HG02852 (cell line): ENCODE results near the gene NIF3L1.
"Not testable (repeated sequence)": the region's sequence is repeated elsewhere in the genome, so short reads cannot be mapped to it uniquely, and the experiment has no call there.

ENCODE experiments used
- ATAC-seq: cut with Tn5 transposase; IDR thresholded peaks from one replicate; pipeline ENCODE4 v1.9.1; 2021; ENCODE audit warnings: mild to moderate bottlenecking, moderate library complexity; ENCODE audit not compliant: unreplicated experiment

Gene NIF3L1

GRCh38 chr2:200869014-200869413, 20.2 kb upstream of the NIF3L1 start:
- no peak for ATAC-seq

DNA sequence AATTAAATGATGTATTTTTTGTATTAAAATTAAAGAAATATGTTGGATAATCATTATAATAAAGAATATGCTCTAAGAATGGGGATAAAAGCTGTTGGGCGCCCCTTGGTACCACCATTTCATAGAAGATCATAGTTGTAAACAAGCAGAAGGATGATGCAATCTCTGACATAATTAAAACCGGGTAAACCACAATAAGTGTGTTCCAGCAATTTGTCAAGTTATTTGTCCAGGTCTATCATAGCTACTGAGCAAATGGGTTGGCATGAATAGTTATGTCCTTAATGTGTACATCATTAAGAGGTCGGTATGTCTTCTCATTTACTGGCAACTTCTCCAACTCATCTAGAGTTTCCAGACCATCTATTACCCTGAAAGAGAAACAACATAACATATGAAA, 18.0 kb upstream of the NIF3L1 start:
- ATAC-seq, result no peak

GRCh38 chr2:200873560-200873959, 15.6 kb upstream of the NIF3L1 start:
- no peak for ATAC-seq

DNA sequence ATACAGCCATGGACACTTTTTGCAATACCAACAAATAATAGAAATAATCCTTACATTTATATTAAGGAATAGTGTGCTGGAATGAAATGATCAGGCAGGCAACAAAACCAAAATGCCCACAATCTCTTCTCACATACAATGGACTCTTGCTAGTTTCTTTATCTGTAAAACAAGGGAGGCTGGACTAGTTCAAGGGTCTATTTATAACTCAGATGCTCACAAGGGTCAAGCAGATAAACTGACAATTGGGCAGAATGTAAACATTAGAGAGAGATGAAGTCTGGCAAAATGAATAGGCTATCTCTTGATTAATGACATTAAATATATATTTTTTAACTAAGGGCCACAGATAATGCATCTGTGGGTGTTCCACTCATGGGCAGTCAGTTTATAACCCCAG, 11.7 kb upstream of the NIF3L1 start:
- ATAC-seq, result no peak

DNA sequence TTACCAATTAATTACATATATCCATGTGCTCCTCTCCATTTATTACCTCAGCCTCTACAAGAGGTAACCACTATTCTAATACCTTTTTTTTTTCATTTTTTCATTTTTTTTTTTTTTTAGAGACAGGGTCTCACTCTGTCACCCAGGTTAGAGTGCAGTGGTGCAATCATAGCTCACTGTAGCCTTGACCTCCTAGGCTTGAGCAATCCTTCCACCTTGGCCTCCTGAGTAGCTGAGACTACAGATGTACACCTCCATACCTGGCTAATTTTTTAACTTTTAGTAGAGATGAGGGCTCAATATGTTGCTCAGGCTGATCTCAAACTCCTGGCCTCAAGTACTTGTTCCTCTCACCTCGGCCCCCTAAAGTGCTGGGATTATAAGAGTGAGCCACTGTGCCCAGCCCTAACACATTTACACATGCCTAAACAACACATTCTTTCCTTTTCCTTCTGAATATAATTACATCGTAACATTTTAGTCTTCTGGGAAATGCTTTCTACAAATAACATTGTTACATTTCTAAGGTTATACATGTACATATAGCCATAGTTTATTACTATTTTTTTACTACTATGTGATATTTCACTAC, 10.8 kb upstream of the NIF3L1 start:
- ATAC-seq, result no peak

GRCh38 chr2:200881715-200882249, 7.4 kb upstream of the NIF3L1 start:
- not testable (repeated sequence) for ATAC-seq

DNA sequence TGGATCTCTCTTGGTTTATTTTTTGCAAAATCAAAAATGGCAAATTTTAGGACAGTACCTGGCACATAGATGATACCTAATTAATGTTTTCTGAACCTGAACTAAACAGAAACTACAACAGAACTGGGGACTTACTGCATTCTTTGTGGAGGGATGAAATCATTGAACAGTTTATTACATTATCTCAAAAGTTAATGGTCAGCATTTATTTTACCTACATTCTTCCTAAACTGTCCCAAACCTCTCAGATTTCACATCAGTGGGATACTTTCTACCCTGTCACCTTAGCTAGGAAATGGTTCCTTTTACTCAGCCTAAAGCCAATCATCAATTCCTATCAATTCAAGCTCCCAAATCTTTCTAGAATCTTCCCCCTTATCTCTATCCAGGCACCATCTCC, 10.3 kb downstream of the NIF3L1 start:
- no peak for ATAC-seq

DNA sequence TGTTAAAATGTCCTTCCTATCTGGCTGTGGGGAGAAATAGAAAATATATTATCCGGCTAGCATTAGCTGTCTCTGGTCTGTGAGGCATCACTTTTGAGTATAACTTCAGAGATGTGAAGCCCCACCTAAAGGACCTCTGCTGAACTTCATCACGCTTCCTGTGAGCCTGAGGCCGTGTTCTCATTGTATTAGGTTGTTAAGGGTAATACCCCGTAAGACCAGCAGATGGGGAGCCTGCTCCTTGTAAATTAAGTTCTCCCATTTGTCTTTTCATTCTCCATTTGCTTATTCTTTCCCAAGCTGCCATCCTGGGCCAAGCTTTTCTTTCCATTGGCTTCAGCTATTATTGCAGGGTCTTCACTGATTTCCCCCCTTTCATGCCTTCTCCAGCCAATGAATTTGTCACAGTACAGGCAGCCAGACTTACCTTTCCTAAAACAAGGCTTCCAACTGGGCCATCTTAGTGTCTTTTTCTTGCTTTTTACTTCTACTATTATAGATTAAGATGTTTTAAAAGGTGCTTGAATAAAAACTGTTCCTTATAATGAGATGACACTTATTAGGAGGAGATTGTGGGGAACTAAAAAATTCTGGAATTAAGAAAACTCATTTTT, 12.4 kb downstream of the NIF3L1 start:
- ATAC-seq, result peak; percentile 98

DNA sequence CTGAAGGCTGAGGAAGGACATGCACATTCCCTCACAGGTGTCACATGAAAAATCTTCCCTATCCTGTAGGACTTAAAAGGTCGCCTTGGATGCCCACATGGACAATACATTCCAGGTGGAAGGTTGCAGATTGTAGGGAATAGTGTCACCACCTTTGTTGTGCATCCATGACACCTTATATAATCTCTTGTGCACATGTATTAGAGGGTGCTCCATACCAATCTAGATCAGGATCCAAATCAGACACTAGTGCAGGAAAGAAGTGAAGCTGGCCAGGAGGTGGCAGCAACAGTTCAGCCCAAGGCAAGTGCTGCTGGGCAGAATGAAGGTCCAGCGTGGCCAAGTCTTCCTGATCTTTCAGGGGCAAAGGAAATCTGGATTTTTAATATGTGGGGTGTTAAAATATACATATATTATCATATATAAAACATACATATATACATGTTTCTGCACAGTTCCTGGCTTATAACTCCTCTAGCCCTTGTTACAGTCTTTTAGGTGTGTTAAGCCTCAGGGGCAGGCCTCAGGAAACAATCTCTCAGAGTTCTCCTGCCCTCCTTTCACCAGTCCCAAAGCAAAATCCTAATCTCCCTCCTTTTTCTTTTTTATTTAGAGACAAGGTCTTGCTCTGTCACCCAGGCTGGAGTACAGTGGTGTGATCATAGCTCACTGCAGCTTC, 16.6 kb downstream of the NIF3L1 start:
- ATAC-seq, result peak; percentile 55

DNA sequence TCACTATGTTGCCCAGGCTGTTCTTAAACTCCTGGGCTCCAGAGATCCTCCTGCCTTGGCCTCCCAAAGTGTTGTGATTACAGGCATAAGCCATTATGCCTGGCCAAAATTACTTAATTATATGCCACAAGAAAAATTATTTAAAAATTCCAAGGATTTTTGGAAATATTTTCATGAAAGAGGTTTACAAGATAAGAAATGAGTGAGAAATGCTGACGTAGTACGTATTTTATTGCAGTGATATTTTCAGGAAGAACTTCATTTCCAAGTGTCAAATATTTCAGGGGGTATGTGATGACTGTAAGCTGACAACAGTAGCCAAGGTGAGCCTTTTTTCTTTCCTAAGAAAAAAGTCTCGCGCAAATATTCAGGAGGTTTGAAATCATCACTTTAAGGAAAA, 20.8 kb downstream of the NIF3L1 start:
- no peak for ATAC-seq

GRCh38 chr2:200913654-200914053, 24.5 kb downstream of the NIF3L1 start:
- no peak for ATAC-seq

DNA sequence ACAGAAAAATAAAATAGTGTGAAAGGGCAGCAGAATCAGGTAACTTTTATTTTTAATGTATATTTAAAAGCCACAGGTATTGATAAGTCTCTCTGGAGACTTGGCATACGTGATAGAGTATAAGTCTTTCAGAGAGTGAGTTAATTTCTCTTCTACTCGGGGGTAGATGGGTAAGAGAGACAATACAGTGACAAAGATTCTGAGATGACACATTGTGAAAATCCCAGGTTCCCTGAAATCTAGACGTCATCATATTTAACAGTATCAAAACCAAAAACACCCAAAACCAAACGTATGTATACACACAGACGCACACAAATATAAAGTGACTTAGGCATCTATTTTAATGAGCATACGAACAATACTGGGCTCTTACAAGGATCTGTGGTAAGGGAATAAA, 33.3 kb downstream of the NIF3L1 start:
- ATAC-seq, result no peak

- ATAC-seq, result no peak
Observed at GRCh38 chr2:200929334-200930249, 40.4 kb downstream of the NIF3L1 start.

GRCh38 chr2:200930947-200931626, 41.9 kb downstream of the NIF3L1 start:
- ATAC-seq, result no peak

- no peak for ATAC-seq
Observed at GRCh38 chr2:200939832-200940231, 50.7 kb downstream of the NIF3L1 start.

DNA sequence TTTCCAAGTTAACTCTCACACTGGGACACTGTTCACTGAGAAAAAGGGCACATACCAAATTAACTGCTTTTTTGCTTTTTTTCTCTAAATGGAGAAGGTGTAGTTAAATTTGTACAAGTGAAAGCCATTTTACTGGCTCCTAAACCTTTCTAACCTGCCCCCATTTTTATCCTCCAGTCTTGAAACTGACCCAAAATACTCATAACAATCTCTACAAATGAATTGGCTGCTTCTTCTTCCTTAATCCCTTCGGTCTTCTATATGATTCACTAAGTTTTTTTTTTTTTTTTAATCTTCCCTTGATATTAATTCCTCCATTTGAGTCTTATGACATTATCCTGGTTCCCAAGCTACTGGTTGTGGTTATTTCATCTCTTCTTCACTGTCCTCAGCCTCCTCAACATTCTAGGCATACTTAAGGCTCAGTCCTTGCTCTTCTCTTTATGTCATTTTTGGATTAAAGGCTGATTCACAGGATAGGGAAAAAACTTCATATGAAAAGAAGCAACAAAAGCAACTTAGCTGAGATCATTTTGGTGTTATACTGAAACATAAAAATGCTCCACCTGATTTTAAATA, 54.4 kb downstream of the NIF3L1 start:
- peak; percentile 45 for ATAC-seq

GRCh38 chr2:200944467-200945394, 55.6 kb downstream of the NIF3L1 start:
- peak; percentile 50 for ATAC-seq

GRCh38 chr2:200945395-200945729, 56.2 kb downstream of the NIF3L1 start:
- no peak for ATAC-seq

- no peak for ATAC-seq
Observed at GRCh38 chr2:200950378-200950777, 61.2 kb downstream of the NIF3L1 start.
